ENCODE measurements around the gene HS6ST3.

The HS6ST3 gene

DNA sequence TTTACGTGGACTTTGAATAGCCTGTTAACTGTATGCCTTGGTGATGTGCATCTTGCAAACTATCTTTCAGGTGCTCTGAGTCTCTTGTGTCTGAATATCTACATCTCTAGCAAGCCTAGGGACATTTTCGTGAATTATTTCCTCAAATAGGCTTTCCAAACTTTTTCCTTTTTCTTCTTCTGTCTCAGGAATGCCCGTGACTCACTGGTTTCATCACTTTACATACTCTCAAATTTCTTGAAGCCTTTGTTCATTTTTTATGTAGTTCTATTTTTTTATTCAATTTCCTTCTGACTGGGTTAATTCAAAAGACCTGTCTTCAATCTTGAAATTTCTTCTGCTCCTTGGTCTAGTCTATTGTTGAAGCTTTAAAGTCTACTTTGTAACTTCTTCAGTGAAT, 572.1 kb downstream of the HS6ST3 start:
- Histone ChIP-seq H3K36me3 (ENCODE audit: insufficient read depth, low read length) (no peaks in the 10 kb centered on the region), H3K27ac (no peak overlapping the region)
- TF ChIP-seq POLR2AphosphoS5 (IDR thresholded peaks at IDR 0.05; ENCODE audit: borderline replicate concordance, low read depth, low read length) = no peak
- TF ChIP-seq EZH2 (IDR thresholded peaks at IDR 0.05) = no peak
- TF ChIP-seq FOXP2 (optimal IDR thresholded peaks at IDR 0.05; ENCODE audit: control extremely low read depth, extremely low read length, insufficient read depth) = no peak

GRCh38 chr13:96667294-96668018, 577.5 kb downstream of the HS6ST3 start:
- H3K9ac ChIP-seq (ENCODE audit: insufficient read length) = no peak overlapping the region
- H3K27ac ChIP-seq = no peak overlapping the region
- TF ChIP-seq POLR2AphosphoS5 (IDR thresholded peaks at IDR 0.05; ENCODE audit: borderline replicate concordance, low read depth, low read length) = no peak
- TF ChIP-seq EZH2 (IDR thresholded peaks at IDR 0.05) = no peak
- no peak for TF ChIP-seq FOXP2 (optimal IDR thresholded peaks at IDR 0.05; ENCODE audit: control extremely low read depth, extremely low read length, insufficient read depth)
- H3K9me3 ChIP-seq (ENCODE audit: low read depth, low read length) = no peaks in the 10 kb centered on the region
- no peak for DNase-seq (ENCODE audit: low read depth, low spot score)
- H3K36me3 ChIP-seq (ENCODE audit: insufficient read depth, low read length) = no peaks in the 10 kb centered on the region
- no peak overlapping the region for H3K4me3 ChIP-seq

More for the DNA sequence above, 572.1 kb downstream of the HS6ST3 start:
- H3K9me3 ChIP-seq (ENCODE audit: low read depth, low read length) = no peaks in the 10 kb centered on the region
- H3K4me3 ChIP-seq = no peak overlapping the region
- H3K9ac ChIP-seq (ENCODE audit: insufficient read length) = no peak overlapping the region
- DNase-seq (ENCODE audit: low read depth, low spot score) = no peak

- Histone ChIP-seq H3K36me3 (ENCODE audit: insufficient read depth, low read length) (no peaks in the 10 kb centered on the region), H3K4me3 (no peak overlapping the region), H3K9me3 (ENCODE audit: low read depth, low read length) (no peaks in the 10 kb centered on the region), H3K9ac (ENCODE audit: insufficient read length) (no peak overlapping the region), H3K27ac (no peak overlapping the region)
- TF ChIP-seq FOXP2 (optimal IDR thresholded peaks at IDR 0.05; ENCODE audit: control extremely low read depth, extremely low read length, insufficient read depth) = no peak
- TF ChIP-seq EZH2 (IDR thresholded peaks at IDR 0.05) = no peak
- no peak for TF ChIP-seq POLR2AphosphoS5 (IDR thresholded peaks at IDR 0.05; ENCODE audit: borderline replicate concordance, low read depth, low read length)
- no peak for DNase-seq (ENCODE audit: low read depth, low spot score)
These were observed 581.2 kb downstream of the HS6ST3 start for GRCh38 chr13:96671073-96671472.

- Histone ChIP-seq H3K27ac (no peak overlapping the region), H3K4me3 (no peak overlapping the region), H3K9ac (ENCODE audit: insufficient read length) (no peak overlapping the region), H3K36me3 (ENCODE audit: insufficient read depth, low read length) (no peaks in the 10 kb centered on the region), H3K9me3 (ENCODE audit: low read depth, low read length) (no peaks in the 10 kb centered on the region)
- no peak for DNase-seq (ENCODE audit: low read depth, low spot score)
- TF ChIP-seq POLR2AphosphoS5 (IDR thresholded peaks at IDR 0.05; ENCODE audit: borderline replicate concordance, low read depth, low read length) (no peak), FOXP2 (optimal IDR thresholded peaks at IDR 0.05; ENCODE audit: control extremely low read depth, extremely low read length, insufficient read depth) (no peak), EZH2 (IDR thresholded peaks at IDR 0.05) (no peak)
These were observed 582.1 kb downstream of the HS6ST3 start for GRCh38 chr13:96672016-96672415.

DNA sequence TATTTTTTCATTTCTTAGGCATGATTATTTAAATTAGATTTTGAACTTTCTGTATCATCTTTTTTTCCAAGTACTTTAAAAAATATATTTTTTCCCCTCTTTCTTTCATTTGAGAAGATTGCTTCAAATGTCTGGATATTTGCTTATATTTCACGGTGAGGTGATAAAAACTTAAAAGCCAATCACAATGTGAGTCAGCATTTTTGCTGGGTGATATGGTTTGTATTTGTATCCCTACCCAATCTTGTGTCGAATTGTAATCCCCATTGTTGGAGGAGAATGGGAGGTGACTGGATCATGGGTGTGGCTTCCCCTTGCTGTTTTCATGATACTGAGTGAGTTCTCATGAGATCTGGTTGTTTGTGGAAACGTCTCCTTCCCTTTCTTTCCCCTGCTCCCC, 583.9 kb downstream of the HS6ST3 start:
- no peak for DNase-seq (ENCODE audit: low read depth, low spot score)
- Histone ChIP-seq H3K9ac (ENCODE audit: insufficient read length) (no peak overlapping the region), H3K36me3 (ENCODE audit: insufficient read depth, low read length) (no peaks in the 10 kb centered on the region), H3K4me3 (no peak overlapping the region), H3K27ac (no peak overlapping the region), H3K9me3 (ENCODE audit: low read depth, low read length) (no peaks in the 10 kb centered on the region)
- TF ChIP-seq FOXP2 (optimal IDR thresholded peaks at IDR 0.05; ENCODE audit: control extremely low read depth, extremely low read length, insufficient read depth) = no peak
- no peak for TF ChIP-seq EZH2 (IDR thresholded peaks at IDR 0.05)
- no peak for TF ChIP-seq POLR2AphosphoS5 (IDR thresholded peaks at IDR 0.05; ENCODE audit: borderline replicate concordance, low read depth, low read length)

GRCh38 chr13:96677029-96677428, 587.1 kb downstream of the HS6ST3 start:
- no peak for DNase-seq (ENCODE audit: low read depth, low spot score)
- Histone ChIP-seq H3K36me3 (ENCODE audit: insufficient read depth, low read length) (no peaks in the 10 kb centered on the region), H3K9ac (ENCODE audit: insufficient read length) (no peak overlapping the region), H3K4me3 (no peak overlapping the region), H3K9me3 (ENCODE audit: low read depth, low read length) (no peaks in the 10 kb centered on the region), H3K27ac (no peak overlapping the region)
- TF ChIP-seq EZH2 (IDR thresholded peaks at IDR 0.05) (no peak), POLR2AphosphoS5 (IDR thresholded peaks at IDR 0.05; ENCODE audit: borderline replicate concordance, low read depth, low read length) (no peak), FOXP2 (optimal IDR thresholded peaks at IDR 0.05; ENCODE audit: control extremely low read depth, extremely low read length, insufficient read depth) (no peak)

- H3K36me3 ChIP-seq (ENCODE audit: insufficient read depth, low read length) = no peaks in the 10 kb centered on the region
- no peak for DNase-seq (ENCODE audit: low read depth, low spot score)
- H3K27ac ChIP-seq = no peak overlapping the region
- H3K9me3 ChIP-seq (ENCODE audit: low read depth, low read length) = no peaks in the 10 kb centered on the region
- TF ChIP-seq EZH2 (IDR thresholded peaks at IDR 0.05) (no peak), POLR2AphosphoS5 (IDR thresholded peaks at IDR 0.05; ENCODE audit: borderline replicate concordance, low read depth, low read length) (no peak), FOXP2 (optimal IDR thresholded peaks at IDR 0.05; ENCODE audit: control extremely low read depth, extremely low read length, insufficient read depth) (no peak)
- H3K9ac ChIP-seq (ENCODE audit: insufficient read length) = no peak overlapping the region
- no peak overlapping the region for H3K4me3 ChIP-seq
These were observed 588.9 kb downstream of the HS6ST3 start for GRCh38 chr13:96678801-96679200.

DNA sequence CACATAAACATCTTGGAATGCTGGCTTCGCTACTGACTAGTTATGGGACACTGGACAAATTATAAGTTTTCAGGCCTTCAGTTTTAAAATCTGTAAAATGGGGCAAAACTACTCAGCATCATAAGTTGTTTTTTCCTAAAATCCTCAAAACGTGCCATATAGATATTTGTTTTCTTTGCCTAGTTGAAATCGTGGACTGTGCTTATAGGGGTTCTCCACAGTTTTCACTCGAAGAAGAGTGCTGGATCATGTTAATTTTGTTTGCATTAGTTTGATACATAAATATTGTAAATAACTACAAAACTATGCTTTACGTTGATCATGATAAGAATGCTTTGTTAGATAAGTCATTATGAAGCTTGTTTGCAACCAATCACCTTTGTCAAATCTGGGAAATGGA, 591.0 kb downstream of the HS6ST3 start:
- DNase-seq (ENCODE audit: low read depth, low spot score) = no peak
- Histone ChIP-seq H3K9ac (ENCODE audit: insufficient read length) (no peak overlapping the region), H3K4me3 (no peak overlapping the region), H3K36me3 (ENCODE audit: insufficient read depth, low read length) (no peaks in the 10 kb centered on the region), H3K27ac (no peak overlapping the region), H3K9me3 (ENCODE audit: low read depth, low read length) (no peaks in the 10 kb centered on the region)
- TF ChIP-seq EZH2 (IDR thresholded peaks at IDR 0.05) (no peak), FOXP2 (optimal IDR thresholded peaks at IDR 0.05; ENCODE audit: control extremely low read depth, extremely low read length, insufficient read depth) (no peak), POLR2AphosphoS5 (IDR thresholded peaks at IDR 0.05; ENCODE audit: borderline replicate concordance, low read depth, low read length) (no peak)

DNA sequence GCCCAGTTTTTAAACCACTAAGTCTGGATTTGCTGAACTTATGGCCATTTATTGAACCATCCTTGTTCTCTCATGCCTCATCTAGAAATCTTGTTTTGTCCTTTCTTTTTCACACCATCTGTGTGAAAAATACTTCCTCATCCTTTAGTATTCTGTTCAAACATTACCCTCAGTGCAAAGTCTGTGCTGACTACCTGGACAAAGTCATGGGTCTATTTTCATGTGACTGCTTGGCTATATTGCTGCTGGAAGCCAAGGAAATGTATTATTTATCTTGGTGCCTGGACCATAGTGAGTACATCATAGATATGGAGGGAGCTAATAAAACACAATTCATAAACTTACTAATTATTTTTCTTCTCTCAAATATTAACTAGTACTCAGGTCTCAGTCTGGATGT, 591.9 kb downstream of the HS6ST3 start:
- no peak for DNase-seq (ENCODE audit: low read depth, low spot score)
- no peak for TF ChIP-seq EZH2 (IDR thresholded peaks at IDR 0.05)
- no peak for TF ChIP-seq FOXP2 (optimal IDR thresholded peaks at IDR 0.05; ENCODE audit: control extremely low read depth, extremely low read length, insufficient read depth)
- TF ChIP-seq POLR2AphosphoS5 (IDR thresholded peaks at IDR 0.05; ENCODE audit: borderline replicate concordance, low read depth, low read length) = no peak
- H3K36me3 ChIP-seq (ENCODE audit: insufficient read depth, low read length) = no peaks in the 10 kb centered on the region
- no peak overlapping the region for H3K9ac ChIP-seq (ENCODE audit: insufficient read length)
- no peak overlapping the region for H3K4me3 ChIP-seq
- no peak overlapping the region for H3K27ac ChIP-seq
- no peaks in the 10 kb centered on the region for H3K9me3 ChIP-seq (ENCODE audit: low read depth, low read length)
